HG03432 (cell line): ENCODE results near the gene DMRT1.

Experiments used
- ATAC-seq: cut with Tn5 transposase; IDR thresholded peaks from one replicate; pipeline ENCODE4 v1.9.1; 2021; ENCODE audit warnings: mild to moderate bottlenecking, moderate library complexity; ENCODE audit not compliant: unreplicated experiment

Gene DMRT1

DNA sequence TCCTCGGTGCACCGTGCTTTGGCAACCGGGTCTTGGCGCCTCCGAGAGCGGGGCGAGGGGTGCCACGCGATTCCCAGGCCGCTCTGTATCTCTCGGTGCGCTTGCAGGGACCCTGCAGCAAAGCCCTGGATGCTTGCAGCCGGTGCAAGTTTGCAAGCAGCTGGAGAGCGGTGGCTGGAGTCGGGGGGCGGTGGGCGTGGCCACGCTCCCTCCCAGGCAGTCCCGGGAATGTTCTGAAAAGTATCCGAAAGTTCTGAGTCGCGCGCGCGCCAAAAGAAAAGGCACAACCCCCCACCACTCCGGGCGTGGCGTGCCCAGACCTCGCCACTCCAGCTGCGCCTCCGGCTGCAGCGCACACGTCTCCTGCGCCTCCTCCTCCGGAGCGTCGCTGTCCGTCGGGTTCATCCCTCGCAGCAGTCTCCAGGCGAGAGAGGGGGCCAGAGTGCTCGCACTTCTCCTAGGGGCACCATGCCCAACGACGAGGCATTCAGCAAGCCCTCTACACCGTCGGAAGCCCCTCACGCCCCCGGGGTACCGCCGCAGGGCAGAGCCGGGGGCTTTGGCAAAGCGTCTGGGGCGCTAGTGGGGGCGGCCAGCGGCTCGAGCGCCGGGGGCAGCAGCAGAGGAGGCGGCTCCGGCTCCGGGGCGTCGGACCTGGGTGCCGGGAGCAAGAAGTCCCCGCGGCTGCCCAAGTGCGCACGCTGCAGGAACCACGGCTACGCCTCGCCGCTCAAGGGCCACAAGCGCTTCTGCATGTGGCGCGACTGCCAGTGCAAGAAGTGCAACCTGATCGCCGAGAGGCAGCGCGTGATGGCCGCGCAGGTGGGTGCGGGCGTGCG lies at the start of gene DMRT1:
DMRT1 (plus strand) TSS at position 327 of the 839 bp plus-strand sequence; CDS start at position 469, 142 bp downstream.
- ATAC-seq, result no peak

DNA sequence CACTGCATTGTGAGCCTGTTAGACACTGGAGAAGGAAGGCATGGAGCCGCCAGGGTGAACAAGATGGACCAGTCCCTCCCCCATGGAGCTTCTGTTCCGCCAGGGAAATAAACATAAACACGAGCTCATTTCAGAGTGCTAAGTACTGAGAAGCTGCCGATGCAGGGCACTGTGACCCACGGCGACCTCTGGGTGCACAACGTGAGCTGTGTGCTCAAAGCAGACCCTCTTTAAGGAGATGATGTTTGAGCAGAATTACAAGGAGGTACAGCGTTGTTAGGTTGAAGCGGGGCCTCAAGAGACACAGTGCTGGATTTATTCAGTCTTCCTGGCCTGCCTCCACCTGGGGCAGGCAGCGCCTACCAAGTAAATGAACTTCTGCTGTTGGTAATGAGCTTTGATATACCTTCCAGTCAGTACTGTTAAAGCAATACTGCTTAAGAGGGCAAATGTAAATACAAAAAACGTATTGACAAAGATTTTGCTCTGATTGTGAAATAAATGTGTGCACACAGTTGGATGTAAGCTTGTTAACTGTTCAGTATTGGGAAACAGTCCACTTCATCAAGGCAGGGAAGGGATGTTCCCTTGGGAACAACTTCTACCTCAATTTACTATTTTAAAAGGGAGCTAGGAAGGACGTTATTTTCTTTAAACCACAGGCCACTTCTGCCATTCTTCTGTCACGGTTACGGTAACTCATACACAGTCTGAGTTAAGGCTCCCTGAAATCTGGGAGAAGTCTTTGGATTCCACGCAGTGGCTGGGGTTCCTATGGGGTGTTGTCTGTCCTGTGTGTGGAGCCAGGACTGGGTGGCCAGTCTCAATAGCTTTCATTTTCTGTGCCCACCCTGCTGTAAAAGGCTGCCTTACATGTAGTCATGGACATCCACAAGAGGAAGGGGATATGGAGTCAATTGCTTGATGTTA lies 48.9 kb upstream of the DMRT1 start:
- ATAC-seq, result no peak

DNA sequence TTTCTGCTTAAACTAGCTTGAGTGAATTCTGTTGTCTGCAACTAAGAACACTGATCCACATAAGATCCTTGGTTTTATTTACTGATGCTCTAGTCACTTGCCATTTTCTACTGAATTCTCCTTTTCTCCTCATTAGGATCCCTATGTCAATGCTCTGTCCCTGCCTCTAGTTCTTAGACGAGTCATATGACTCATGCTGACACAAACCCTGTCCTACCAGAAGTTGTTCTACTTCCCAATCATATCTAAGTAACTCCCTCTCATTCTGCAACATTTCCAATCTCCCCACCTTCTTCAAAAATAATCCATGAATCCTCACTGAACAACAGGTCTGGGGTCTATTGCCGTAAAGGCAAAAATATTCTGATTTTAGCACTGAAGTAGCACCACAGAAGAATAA lies 47.1 kb upstream of the DMRT1 start:
- ATAC-seq, result no peak

DNA sequence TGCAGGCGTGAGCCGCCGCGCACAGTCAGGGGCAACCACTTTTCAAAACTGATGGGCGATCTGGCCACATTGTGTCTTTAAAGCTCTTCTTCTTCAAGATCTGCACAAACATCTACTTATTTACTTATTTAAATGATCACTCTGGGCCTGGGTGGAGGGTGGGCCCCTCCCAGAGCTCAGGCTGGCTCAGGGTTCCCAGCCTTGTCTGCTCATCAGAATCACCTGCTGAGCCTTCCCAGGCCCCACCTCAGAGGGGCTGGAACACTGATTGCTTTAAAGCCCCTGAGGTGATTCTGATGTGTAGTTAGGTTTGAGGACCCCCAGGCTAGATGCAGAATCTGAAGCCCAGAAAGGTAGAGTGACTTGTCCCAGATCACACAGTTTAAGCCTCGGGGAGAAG lies 45.6 kb upstream of the DMRT1 start:
- no peak for ATAC-seq

DNA sequence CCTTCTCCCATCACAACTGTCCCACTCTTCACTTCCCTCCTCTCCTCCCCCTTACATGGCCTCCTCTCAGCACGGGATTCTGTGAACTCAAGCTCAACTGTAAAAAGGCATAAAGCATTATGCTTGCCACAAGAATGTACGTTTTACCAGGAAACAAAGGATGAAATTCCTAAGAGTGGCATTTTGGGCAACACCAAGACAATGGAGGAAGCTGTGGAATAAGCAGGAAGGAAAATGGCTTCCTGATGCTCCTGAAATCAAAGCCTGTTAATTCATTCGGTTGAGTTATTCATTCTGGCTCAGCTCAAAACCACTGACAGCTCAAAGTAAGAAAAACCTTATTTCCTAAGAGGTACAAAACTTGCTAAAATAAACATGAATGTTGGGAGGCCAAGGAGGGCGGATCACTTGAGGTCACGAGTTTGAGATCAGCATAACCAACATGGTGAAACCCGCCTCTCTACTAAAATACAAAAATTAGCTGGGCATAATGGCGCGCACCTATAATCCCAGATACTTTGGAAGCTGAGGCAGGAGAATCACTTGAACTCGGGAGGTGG lies 40.8 kb upstream of the DMRT1 start:
- ATAC-seq, result no peak

GRCh38 chr9:801399-802071 lies 40.0 kb upstream of the DMRT1 start:
- ATAC-seq, result no peak

GRCh38 chr9:804026-804425 lies 37.5 kb upstream of the DMRT1 start:
- no peak for ATAC-seq

- ATAC-seq, result no peak
Observed at GRCh38 chr9:805151-805550, 36.3 kb upstream of the DMRT1 start.

DNA sequence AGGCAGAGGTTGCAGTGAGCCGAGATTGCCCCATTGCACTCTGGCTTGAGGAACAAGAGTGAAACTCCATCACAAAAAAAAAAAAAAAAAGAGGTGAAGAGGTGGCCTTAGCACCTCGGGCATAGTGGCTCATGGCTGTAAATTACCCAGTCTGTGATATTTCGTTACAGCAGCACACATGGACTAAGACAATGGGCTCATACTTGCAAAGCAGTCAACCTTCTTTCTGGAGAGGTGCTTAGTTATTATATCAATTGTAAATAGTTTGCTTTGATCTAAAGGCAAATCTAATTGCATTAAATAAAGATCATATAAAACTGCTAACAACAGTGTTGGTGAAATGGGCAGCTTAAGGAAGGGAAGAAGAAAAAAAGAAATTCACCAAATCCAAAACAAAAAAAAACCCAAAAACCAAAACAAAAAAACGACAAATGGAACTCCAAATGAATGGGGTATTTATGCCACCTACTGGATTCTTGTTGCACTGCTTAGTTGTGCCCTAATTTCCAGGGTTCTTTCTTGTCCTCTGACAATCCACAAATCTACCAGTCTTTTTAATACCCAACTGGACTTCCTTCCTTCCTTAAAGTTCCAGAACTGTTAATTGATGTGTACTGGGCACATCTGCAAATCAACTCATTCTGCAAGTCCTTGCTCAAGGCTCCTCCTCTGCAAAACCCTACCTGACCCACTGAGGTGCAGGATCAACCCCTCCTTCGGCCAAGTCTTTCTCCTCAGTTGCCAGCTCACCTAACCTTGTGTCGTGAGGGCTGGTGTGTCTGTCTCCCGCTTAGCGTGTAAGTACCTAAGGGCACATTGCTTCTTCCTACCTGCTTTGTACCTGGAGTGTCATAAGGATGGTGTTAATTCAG lies 35.0 kb upstream of the DMRT1 start:
- peak; percentile 54 for ATAC-seq

DNA sequence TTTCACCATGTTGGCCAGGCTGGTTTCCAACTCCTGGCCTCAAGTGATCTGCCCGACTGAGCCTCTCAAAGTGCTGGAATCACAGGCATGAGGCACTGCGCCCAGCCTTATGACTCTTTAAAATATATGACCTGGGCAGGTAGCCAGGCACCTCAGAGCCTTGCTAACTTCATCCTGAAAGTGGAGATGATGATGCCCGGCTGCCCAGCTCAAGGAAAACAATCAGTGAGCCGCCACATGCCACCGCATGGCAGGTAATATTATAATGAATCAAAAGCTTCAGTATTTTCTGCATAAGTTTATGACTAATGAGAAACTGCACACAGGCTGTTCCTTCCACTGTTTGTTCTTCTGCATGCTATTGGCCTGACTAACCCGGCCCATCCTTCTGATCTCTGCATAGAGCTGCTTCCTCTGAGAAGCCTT lies 30.4 kb upstream of the DMRT1 start:
- no peak for ATAC-seq

- no peak for ATAC-seq
Observed at GRCh38 chr9:818958-819357, 22.5 kb upstream of the DMRT1 start.

- no peak for ATAC-seq
Observed at GRCh38 chr9:826500-827280, 14.8 kb upstream of the DMRT1 start.

DNA sequence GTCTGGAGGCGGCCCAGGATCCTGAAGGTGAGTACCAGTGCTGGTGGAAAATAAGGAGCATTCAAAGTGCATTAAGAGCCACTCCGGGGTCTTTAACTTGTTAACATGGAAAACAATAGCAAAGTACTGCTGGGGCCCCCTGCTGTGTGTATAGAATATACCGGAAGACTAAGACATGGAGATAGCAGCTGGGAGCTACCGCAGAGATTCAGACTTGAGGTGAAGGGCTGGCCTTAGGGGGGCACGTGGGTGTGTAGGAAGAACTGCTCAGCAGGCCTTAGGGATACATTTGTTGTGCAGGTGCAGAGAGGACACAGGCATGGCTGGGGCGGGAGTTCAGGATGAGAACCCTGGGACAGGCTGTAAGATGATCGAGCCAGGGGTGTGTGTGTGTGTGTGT lies 1.2 kb upstream of the DMRT1 start:
- no peak for ATAC-seq

- no peak for ATAC-seq
Observed at GRCh38 chr9:842635-843426, 1.3 kb downstream of the DMRT1 start.

DNA sequence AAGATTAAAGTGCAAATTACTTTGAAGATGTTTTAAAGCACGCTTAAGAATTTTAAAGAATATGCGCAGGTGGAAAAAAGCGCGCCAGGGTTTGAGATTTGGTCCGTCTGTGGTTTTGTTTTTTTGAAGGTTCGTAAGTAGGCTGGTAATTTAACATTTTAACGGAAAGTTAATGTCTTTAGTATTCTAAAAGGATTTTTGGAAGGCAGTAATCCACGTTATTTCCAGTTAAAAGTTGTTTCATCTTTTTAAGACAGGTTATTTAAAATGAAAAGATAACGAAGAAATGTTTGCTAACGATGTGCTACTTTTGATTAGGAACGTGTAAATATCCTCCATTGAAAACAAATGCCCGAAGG lies 1.9 kb downstream of the DMRT1 start:
- no peak for ATAC-seq

- ATAC-seq, result no peak
Observed at GRCh38 chr9:846852-847251, 5.4 kb downstream of the DMRT1 start.

- peak; percentile 54 for ATAC-seq
Observed at GRCh38 chr9:847505-847904, 6.0 kb downstream of the DMRT1 start.

DNA sequence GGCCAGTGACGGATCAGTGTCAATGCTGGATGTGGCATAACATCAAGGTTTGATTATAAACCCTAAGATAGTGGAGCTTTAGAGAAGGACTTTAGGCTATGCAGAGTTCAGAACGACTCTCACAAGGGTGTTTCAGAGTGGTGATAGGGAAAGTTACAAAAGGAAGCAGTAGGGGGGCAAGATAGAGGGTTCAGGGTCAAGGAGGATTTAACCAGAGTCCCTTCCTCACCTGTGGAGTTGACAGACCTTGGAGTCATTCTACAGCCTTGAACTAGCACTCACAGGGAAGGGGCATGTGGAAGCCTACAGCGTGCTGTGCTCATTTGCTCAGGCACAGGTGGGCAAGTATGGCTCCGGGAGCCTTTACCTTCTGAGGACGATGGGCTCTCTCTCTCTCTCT lies 7.9 kb downstream of the DMRT1 start:
- no peak for ATAC-seq

GRCh38 chr9:852539-852938 lies 11.0 kb downstream of the DMRT1 start:
- no peak for ATAC-seq
